Muscle of back (tissue), 11 donors: Measurements from ENCODE around the gene FKBP1A. TPM values are rescaled to one million over a fixed set of nuclear protein-coding genes. Genes with fewer than 3 reads are reported as not detected.

Experiments used
- DNase-seq, 3 donors: peaks; one replicate each; pipeline versions ENCODE4 v3.0.0 to v3.0.0-alpha.2; 2013
- polyA plus RNA-seq, 10 donors: library from polyadenylated mRNA; unstranded; fragments of 120-200 nt; gene quantifications; one replicate each; pipeline ENCODE4 v1.2.1, GENCODE V29; 2013; ENCODE audit not compliant: insufficient read length in 10 of 10

The FKBP1A gene
- polyA plus RNA-seq, 10 donors: 250 to 317 (median 277) TPM

GRCh38 chr20:1388741-1389483 is 3.9 kb downstream of the FKBP1A start:
- DNase-seq: no peak

- no peak for DNase-seq
Measured at GRCh38 chr20:1388253-1388652, 4.6 kb downstream of the FKBP1A start.

- DNase-seq: no peak
Measured at GRCh38 chr20:1386323-1386722, 6.5 kb downstream of the FKBP1A start.

GRCh38 chr20:1383623-1384404 is 9.0 kb downstream of the FKBP1A start:
- DNase-seq: no peak

- no peak for DNase-seq
Measured at GRCh38 chr20:1382670-1383069, 10.2 kb downstream of the FKBP1A start.

GRCh38 chr20:1381753-1382591 is 10.9 kb downstream of the FKBP1A start:
- DNase-seq: no peak

GRCh38 chr20:1378735-1379125 is 14.1 kb downstream of the FKBP1A start:
- no peak for DNase-seq

GRCh38 chr20:1377984-1378734 is 14.7 kb downstream of the FKBP1A start:
- no peak for DNase-seq

GRCh38 chr20:1377341-1377871 is 15.4 kb downstream of the FKBP1A start:
- no peak for DNase-seq

- no peak for DNase-seq
Measured at GRCh38 chr20:1376408-1377270, 16.2 kb downstream of the FKBP1A start.

- no peak for DNase-seq
Measured at GRCh38 chr20:1376007-1376406, 16.8 kb downstream of the FKBP1A start.

- DNase-seq: no peak
Measured at GRCh38 chr20:1375515-1375914, 17.3 kb downstream of the FKBP1A start.

GRCh38 chr20:1374246-1374645 is 18.6 kb downstream of the FKBP1A start:
- DNase-seq: no peak

- DNase-seq: no peak
Measured at GRCh38 chr20:1373614-1374013, 19.2 kb downstream of the FKBP1A start.

- no peak for DNase-seq
Measured at GRCh38 chr20:1373036-1373435, 19.8 kb downstream of the FKBP1A start.

- no peak for DNase-seq
Measured at GRCh38 chr20:1371830-1372539, 20.9 kb downstream of the FKBP1A start.

- no peak for DNase-seq
Measured at GRCh38 chr20:1371202-1371782, 21.6 kb downstream of the FKBP1A start.

GRCh38 chr20:1370548-1371110 is 22.2 kb downstream of the FKBP1A start:
- DNase-seq: no peak

GRCh38 chr20:1369970-1370369 is 22.9 kb downstream of the FKBP1A start:
- no peak for DNase-seq
